ENCODE data around the gene RAB33A.

- TF ChIP-seq CTCF (IDR thresholded peaks at IDR 0.05; ENCODE audit: insufficient read depth, low read depth, low read length) (no peak), EZH2 (IDR thresholded peaks at IDR 0.05; ENCODE audit: insufficient read depth, low read length) (no peak)
These were observed 5.3 kb upstream of the RAB33A start for GRCh38 chrX:130166503-130166777.

Data from astrocyte (in vitro differentiated cells and primary cell).